ENCODE results near the gene PDGFRB.

Gene PDGFRB

DNA sequence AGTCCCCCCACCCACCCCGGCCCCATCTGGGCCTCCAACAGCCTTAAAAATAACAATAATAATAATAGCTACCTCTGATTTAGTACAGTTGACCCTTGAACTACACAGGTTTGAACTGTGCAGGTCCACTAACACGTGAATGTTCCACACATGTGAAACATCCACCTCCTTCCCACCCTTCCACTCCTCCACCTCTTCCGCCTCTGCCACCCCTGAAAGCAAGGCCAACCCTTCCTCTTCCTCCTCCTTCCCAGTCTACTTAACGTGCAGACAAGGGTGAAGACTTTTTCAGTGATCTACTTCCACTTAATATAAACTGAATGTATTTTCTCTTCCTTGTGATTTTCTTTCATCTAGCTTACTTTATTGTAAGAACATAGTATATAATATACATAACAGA, 10.8 kb downstream of the PDGFRB start:
- DNase-seq (ENCODE audit: low spot score), result no peak

DNA sequence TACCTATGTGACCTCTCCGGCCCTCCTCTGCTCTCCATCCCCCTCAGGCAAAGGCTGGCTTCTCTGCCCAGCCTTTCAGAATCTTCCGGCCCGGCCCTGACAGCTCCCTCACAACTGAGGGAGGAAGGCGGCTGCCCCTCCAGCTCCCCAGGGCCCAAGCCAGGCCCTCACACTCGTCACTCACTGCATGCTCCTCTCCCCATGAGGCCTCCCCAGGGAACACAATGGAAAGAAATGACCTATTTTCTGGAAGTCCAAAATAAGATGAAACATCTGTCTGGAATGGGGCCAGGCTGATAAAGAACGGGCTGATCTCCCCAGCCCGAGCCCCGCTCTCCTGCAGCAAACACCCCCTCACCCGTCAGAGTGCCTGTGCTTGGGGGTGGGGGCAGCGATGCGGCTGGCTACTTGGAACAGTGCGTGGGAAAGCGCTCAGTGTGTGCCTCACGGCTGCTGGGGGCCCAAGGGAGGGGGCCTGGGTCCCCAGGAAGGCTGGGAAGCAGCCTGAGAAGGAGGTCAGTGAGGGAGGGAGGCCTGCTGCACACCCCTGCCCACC, 11.3 kb downstream of the PDGFRB start:
- DNase-seq (ENCODE audit: low spot score), result no peak

- DNase-seq (ENCODE audit: low spot score), result peak; percentile 89
These were observed 12.0 kb downstream of the PDGFRB start for GRCh38 chr5:150143350-150144245.

DNA sequence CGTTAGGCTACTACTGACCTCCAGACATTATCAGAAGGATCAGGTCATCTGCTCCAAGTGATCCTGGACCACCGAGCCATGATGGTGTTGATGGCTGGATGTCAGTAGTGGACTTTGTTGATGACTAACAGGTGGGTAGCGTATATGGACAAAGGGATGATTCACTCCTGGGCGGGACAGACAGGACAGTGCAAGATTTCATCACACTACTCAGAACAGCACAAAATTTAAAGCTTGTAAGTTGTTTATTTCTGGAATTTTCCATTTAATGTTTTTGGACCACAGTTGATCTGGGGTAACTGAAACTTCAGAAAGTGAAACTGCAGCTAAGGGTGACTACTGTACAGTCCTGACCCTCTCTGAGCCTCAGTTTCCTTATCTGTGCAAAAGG, 12.7 kb downstream of the PDGFRB start:
- DNase-seq (ENCODE audit: low spot score), result peak; percentile 70

GRCh38 chr5:150142185-150142958, 13.3 kb downstream of the PDGFRB start:
- no peak for DNase-seq (ENCODE audit: low spot score)

- DNase-seq (ENCODE audit: low spot score), result peak; percentile 72
These were observed 14.0 kb downstream of the PDGFRB start for GRCh38 chr5:150141544-150142184.

DNA sequence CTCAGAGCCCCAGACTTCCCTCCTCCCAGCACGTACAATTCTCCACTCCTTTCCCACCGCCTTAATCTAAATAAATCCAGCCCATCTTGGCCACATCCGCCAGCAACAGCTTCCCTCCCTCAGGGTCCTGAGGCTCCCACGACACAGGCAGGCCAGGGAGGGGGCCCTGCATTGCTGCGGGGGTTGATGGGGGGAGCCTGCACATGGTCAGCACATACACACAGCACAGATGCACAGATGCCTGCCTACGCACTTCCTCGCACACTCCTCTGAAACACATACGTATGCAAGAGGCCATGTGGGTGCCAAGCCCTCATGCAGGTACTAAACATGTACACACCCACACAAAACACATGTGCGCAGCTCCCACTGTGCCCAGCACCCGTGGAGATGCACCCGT, 14.8 kb downstream of the PDGFRB start:
- DNase-seq (ENCODE audit: low spot score), result no peak

- peak; percentile 52 for DNase-seq (ENCODE audit: low spot score)
These were observed 16.3 kb downstream of the PDGFRB start for GRCh38 chr5:150139334-150139733.

DNA sequence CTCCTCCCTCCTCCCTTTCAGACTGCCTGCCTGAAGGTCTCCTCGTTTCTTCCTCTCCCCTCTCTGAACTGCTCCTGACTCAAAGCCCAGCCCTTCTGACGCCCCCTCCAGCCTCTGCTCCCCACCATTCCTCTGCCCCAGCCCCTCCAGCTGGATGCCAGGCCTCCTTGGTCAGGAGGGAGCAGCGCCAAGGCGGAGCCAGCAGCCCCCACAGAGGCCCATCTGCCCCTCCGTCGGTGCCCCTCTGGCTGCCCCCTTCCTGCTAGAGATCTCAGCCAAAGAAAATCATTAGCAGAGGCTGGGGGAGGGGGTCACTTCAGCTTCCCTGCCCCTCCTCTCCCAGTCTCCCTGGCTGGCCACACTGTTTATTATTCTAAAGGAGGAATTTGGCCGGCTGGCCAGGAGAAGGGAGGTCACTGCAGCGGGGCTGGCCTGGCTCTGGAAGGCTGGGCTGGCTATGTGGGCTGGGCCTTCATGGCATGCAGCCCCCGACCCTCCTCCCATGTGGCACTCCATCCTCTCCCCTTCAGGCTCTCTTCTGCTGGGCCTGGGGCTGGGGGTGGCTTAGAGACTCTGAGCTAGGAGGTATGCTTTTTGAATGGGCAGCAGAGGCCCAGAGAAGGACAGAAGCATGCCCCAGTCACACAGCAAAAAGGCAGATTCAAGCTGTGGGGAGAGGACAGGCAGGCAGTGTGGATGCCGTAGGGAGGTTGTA, 16.9 kb downstream of the PDGFRB start:
- peak; percentile 80 for DNase-seq (ENCODE audit: low spot score)

GRCh38 chr5:150137997-150138396, 17.6 kb downstream of the PDGFRB start:
- no peak for DNase-seq (ENCODE audit: low spot score)

DNA sequence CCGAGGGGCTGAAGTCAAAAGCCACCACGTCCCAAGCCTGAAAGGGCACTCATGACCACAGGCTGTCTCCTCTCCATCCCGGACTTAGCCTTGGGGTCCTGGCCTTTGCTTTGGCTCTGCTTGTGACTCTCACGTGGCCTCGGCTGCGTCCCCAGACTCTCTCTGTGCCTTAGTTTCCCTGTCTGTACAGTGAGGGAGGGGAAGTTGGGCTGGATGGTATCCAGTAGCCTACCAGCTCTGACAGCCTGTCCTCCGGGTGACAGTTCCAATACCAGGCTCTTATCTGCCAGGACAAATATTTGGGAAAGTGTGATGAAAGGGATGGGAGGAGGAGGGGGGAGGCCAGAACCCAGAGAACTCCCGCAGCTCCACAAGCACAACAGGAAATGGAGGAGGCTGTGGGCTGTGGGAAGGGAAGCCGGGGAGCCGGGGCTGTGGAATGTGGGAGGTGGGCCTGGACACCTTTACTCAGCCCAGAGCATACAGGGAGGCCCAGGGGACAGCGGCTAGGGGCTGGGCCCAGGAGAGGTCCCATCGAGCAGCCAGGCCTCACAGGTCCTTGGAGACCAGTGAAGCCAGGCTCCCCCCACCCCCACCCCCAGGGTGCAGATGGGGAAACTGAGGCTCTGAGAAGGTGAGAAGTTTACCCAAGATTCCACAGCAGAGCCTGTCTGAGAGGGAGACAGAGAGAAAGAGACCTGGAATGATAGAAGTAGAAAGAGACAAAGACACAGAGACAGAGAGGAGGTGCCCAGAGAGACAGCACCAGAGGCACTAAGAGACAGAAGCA, 18.3 kb downstream of the PDGFRB start:
- no peak for DNase-seq (ENCODE audit: low spot score)

DNA sequence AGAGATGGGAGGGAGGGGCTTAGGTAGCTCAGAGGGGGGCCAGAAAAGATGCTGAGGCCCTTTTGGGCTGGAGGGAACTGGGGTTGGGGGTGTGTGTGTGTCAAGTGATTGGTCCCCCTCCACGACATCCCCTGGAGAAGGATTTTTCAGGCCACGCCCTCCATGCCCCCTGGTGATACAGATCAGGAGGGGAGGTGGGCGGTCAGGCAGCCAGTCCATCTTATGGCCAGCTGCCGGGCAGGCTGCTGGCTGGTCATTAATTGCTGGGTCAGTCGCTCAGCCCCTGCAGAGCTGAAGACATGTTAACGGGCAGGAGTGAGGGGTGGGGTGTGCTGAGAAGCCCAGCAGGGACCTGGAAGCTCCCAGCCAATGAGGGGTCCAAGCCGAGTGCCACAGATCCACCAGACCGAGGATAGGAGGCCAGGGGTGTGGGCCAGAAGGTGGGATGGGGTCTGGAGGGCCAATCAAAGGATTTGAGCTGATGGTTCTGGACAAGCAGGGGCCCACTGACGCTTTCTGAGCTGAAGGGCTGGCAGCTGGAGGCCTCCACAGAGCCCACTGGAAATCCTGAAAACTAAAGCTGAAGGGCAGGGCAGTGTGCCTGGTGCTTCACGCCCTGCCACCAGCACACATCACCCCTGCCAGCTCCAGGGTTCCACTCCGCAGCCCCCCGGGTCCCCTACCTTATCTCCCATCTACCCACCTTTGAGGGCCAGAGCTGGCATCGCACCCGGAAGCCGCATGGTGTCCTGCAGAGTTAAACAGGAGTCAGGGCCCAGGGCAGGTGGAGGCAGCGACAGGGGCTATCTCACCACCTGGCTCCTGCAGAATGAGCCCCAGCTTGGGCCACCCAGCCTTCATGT, 19.1 kb downstream of the PDGFRB start:
- DNase-seq (ENCODE audit: low spot score), result no peak

- no peak for DNase-seq (ENCODE audit: low spot score)
These were observed 19.9 kb downstream of the PDGFRB start for GRCh38 chr5:150135557-150136304.

DNA sequence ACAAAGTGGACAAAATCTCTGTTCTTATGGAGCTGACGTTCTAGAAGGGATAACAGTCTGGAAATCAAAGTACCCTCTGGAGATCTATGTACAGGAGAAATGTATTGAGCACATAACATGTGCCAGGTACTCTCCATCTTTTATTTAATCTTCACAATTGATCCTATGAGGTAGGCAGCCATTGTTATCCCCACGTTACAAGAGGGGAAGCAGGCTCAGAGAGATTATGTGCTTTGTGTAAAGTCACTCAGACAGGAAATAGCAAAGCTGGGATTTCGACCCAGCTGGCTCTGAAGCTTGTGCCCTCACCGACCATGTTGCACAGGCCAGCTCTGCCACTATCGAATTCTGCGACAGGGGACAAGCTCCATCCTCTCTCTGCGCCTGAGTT, 21.5 kb downstream of the PDGFRB start:
- no peak for DNase-seq (ENCODE audit: low spot score)

GRCh38 chr5:150133581-150134197, 22.0 kb downstream of the PDGFRB start:
- no peak for DNase-seq (ENCODE audit: low spot score)

DNA sequence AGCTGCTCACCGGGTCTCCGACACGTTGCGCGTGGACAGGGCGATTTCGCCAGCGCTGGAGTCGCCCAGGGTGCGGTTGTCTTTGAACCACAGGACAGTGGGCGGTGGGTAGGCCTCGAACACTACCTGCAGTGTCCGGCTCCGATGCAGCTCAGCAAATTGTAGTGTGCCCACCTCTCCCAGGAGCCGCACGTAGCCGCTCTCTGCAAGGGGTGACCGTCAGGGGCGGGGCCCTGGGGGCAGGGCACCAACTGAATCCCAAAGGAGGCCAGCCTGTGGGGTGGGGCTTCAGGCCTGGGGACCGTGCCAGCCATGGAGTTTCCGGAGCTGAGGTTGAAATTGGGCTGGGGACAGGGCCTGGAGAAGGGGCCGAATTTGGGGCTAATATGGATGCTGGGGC, 22.9 kb downstream of the PDGFRB start:
- no peak for DNase-seq (ENCODE audit: low spot score)

DNA sequence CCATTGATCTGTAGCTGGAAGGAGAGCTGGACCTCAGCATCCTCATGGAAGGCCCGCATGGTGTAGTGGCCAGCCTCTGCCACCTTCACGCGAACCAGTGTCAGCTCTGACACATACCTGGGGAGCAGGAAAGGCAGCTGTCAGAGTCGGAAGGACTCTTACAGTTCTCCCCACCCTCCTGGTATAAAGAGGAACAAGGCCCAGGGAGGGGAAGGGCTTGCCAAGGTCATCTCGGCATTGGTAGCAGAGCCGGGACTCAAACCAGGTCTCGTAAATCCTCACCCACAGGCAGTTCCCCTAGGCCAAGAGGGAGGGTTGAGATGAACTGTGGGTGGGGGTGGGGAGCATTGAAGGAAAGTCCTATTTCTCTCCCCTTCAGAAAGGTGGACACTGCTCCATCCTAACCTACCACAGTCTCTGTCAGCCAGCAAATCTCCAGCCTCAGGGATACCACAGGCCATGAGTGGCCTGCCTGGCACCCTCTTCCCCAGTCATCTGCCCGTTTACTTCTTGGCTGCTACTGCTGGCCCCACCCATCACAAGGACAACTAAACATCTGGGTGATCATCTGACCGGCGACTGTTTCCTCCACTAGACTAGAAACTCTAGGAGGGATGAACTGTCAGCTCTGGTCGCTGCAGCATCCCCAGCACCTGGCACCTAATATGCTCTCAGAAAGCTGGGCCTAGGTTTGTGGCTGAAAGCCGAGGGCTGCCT, 23.5 kb downstream of the PDGFRB start:
- DNase-seq (ENCODE audit: low spot score), result peak; percentile 73

DNA sequence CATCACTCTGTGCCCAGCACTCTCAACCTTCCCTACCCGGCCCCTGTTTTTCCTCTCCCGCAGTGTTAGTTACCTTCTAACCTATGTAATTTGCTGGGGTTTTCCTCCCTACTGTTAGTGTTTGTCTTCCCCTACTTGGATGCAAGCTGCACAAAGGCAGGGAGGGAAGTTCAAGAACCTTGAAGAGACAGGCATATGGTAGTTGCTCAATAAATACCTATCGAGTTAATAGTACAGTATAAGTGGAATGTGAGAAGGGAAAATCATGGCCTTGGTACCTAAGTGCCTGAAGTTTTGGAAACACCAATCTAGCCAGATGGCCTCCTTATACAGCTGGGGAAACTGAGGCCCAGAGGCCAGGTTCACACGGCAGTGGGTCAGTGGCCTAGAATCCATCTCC, 24.2 kb downstream of the PDGFRB start:
- no peak for DNase-seq (ENCODE audit: low spot score)
